Central memory CD4-positive, alpha-beta T cell (primary cell): ENCODE data around the gene FGGY.
"Not testable (repeated sequence)": the region's sequence is repeated elsewhere in the genome, so short reads cannot be mapped to it uniquely, and the experiment has no call there.

Source experiments
- DNase-seq: peaks from one replicate; pipeline ENCODE4 v3.0.0; 2022

The FGGY gene

GRCh38 chr1:59716832-59717231 lies 419.9 kb downstream of the FGGY start:
- DNase-seq = no peak

GRCh38 chr1:59718064-59718988 lies 421.4 kb downstream of the FGGY start:
- DNase-seq = no peak

DNA sequence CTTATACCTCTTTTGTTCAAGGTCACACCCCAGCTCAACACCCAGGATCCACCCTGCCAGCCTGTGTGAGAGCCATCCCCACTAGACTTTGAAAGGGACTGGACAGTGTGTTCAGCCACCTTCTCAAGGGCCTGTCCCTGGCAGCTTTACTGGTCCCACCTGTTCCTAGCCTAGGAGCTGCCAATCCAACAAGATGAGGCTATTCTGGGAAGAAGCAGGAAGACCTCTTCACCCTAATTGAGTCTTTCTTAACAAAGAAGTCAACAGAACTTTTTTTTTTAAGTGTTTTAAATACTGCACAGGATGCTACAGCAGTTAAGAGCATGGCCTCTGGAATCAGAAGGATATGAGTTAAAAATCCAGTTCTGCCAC lies 422.1 kb downstream of the FGGY start:
- DNase-seq = no peak

GRCh38 chr1:59720326-59721115 lies 423.6 kb downstream of the FGGY start:
- no peak for DNase-seq

DNA sequence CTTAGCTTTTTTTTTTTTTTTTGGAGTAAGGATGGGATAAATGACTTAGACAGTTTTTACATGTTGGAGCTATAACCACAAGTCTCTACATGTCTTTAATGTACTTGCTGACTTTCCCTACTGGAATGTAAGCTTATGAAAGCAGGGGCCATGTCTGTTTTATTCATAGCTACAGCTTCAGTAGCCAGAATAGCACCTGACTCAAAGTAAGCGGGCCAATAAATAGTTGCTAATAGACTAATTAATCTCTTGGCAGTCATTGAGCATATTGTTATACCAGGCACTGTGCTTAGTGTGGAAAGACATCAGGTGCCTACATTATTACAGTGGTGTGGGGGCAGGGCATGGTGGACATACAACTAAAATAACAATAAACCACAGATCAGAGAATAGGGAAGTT lies 433.4 kb downstream of the FGGY start:
- DNase-seq = no peak

DNA sequence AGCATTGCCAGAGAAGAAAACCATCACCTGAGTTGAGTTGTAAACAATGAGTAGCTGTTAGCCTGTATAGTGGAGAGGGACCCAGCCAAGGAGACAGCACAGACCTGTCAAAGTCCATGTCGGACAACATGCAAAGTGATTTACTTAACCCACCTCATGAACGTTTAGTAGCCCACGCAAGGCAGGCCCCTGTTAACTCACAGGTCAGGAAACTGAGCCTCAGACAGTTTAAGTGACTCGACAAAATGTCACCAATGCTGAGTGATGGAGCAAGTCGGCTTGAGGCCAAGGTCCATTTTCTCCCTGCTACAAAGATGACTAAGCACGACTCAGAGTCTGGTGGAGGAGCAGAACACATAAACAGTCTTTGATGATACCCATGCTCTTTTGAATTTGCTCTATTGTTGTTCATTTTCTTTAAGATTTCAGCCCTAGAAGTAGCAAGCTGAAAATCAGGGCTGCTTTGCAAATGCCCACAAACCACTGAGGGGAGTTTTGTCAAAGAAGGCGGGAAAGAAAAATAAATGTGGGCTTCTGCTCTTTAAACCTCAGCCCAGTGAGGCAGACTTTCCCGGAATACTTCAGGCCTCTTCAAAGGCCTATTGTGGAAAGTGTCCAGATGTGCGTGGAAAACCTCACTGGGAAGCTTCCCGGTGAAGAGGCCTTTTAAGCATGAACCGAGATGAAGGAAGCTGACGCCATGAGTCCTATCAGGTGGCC lies 434.0 kb downstream of the FGGY start:
- DNase-seq = no peak

GRCh38 chr1:59731591-59731990 lies 434.7 kb downstream of the FGGY start:
- no peak for DNase-seq

DNA sequence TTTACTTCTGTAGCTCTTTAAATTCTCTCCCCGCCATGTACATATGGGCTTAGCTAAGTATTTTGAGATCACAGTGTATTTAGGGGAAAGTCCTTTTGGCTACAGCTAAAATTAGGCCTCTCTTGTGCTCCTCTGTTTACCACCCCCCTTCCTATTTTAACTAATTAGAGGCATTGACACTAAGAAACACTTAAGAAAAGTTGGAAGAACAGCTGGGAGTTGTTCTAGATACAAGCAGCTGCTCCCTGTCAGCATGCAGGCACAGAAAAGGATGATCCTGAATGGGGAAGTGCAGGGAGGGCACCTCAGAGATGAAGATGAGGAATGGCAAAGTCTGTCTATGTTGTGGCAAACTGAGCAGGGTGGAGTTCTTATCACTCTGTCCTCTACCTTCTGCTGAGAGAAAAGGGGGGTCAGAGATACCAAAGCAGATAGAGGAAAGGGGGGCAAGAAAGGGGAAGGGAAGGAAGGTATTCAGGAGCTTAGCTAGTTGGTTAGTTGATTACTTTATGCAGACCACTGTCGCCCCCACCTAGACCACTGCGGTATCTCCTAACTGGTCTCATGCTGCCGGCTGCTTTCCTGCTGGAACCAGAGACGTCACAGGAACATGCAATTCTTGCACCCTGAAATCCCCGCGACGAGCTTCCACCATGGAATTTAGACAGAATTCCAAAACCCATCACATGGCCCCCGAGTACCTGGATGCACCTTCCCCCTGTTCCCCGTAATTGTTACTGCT lies 435.5 kb downstream of the FGGY start:
- no peak for DNase-seq

- DNase-seq = no peak
These were observed 436.7 kb downstream of the FGGY start for GRCh38 chr1:59733443-59734141.

GRCh38 chr1:59735927-59736326 lies 439.0 kb downstream of the FGGY start:
- DNase-seq = not testable (repeated sequence)

DNA sequence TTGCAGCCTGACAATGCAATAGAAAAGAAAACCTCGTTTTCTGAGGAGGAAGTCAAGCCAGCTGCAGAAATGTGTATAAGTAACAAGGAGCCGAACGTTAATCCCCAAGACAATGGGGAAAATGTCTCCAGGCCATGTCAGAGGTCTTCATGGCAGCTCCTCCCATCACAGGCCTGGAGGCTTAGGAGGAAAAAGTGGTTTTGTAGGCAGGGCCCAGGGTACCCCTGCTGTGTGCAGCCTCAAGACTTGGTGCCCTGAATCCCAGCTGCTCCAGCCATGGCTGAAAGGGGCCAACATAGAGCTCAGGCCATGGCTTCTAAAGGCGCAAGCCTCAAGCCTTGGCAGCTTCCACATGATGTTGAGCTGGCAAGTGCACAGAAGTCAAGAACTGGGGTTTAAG lies 439.9 kb downstream of the FGGY start:
- DNase-seq = no peak

DNA sequence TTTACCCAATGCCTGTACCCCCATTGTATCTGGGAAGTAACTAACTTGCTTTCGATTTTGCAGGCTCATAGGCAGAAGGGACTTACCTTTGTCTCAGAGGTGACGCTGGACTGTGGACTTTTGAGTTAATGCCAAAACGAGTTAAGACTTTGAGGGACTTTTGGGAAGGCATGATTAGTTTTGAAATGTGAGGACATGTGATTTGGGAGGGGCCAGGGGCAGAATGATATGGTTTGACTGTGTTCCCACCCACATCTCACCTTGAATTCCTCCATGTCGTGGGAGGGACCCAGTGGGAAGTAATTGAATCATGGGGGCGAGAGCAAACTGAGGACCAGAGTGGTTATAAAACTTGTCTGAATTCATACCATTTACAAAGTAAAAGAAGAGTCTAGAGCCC lies 440.7 kb downstream of the FGGY start:
- DNase-seq = no peak

DNA sequence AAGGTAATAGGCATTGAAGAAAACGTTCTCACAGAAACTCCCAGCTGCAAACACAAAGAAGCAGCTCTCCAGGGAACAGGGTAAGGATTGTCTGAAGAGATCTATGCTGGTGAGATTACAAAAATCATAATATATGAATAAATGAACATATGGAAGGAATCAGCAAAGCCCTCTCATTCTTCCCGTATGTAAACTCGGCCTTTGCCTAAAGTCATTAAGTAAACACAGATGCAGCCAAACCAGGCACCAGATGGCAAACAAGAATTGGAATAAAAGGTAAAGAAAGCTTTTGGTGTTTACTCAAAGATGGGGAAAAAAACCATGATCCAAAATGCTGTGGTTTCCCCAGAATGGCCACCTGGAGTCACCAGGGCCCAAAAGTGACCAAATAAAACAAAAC lies 441.3 kb downstream of the FGGY start:
- DNase-seq = no peak

- DNase-seq = no peak
These were observed 441.7 kb downstream of the FGGY start for GRCh38 chr1:59738591-59739015.

- DNase-seq = no peak
These were observed 442.2 kb downstream of the FGGY start for GRCh38 chr1:59739111-59739510.

DNA sequence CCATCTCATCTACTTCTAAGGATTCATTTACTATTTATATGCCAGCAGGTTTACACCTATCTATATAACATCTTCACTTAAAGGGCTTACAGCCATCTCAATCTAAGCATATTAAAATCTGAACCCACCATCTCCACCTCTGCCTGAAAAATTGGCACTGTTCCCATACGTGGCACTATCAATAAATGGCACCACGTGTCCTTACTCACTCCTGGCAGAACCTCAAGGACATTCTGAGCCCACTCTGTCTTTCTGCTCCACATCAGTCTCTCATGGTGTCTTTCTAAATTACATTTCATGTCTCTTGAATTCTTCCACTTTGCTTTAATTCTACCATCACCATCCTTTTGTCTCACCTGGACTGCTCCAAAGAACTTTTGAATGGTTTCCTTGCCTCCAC lies 445.6 kb downstream of the FGGY start:
- DNase-seq = no peak

GRCh38 chr1:59743324-59744091 lies 446.6 kb downstream of the FGGY start:
- no peak for DNase-seq

GRCh38 chr1:59747420-59748024 lies 450.6 kb downstream of the FGGY start:
- DNase-seq = no peak

GRCh38 chr1:59748123-59748522 lies 451.2 kb downstream of the FGGY start:
- DNase-seq = no peak

- no peak for DNase-seq
These were observed 453.6 kb downstream of the FGGY start for GRCh38 chr1:59750328-59751003.
